NCI-H1092 treated with DMSO at 0.1 percent for 48 hours (cell line): Measurements from ENCODE around the gene MYBPH.
A peak's percentile ranks its signal among the peaks of the same experiment; 100 is the strongest.

Experiments
- DNase-seq: peaks from one replicate; lab custom pipeline; 2025; lab: John Stamatoyannopoulos, UW

MYBPH gene

DNA sequence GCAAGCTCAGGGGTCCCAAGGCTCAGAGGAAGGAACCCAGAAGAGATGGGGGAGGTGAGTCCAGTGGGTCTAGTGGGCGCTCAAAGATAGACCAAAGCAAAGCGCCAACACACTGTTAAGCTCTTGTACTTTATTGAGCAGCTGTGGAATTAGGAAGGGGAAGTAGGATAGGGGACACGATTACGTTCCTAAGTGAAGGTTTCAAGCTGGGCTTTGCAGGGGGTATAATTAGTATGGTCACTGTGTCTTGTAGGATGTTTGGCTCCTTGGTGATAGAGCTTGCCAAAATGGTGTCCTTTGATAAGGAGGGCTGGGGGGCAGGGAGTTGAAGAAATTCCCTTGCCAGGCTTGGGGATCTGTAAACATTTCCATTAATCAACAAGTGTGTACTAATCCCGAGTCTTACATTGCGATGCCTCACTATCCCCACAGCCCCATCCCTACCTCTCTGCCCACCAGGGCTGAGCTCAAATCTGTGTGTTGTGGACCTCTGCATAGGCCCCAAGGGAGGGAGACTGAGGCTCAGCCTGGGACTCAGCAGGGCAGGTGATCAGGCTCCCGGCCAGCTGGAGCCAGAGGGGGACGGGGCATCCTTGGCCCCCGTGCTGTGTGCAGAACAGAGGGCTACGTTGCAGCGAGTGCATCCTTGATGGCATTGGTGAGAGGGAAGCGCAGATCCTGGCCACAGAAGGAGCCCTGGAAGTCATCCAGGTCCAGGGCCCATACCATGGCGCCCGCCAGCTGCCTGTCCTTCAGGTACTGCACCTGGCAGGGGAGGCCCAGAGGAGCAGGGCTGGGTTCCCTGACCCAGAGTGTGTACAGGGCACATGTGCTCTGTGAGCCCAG, 3.4 kb upstream of the MYBPH start:
- peak; percentile 57 for DNase-seq

DNA sequence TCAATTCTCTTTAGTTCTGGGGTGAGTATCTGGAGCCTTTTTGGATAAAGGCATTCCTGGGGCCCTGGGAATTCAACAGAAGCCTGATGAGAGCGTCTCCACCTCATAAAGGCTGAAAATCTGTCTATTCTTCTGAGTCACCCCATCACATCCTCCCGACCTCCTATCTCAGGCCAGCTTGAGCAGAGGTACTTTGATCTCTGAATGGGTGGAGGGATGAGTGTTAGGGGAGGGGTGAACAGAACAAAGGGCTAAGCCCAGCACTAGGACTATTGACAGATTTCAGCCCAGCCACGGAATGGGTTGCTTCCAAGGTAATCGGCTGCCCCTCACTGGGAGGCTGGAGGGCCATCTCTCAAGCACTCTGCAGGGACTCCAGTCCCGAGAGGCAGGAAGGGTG, 2.5 kb upstream of the MYBPH start:
- DNase-seq: peak; percentile 24

DNA sequence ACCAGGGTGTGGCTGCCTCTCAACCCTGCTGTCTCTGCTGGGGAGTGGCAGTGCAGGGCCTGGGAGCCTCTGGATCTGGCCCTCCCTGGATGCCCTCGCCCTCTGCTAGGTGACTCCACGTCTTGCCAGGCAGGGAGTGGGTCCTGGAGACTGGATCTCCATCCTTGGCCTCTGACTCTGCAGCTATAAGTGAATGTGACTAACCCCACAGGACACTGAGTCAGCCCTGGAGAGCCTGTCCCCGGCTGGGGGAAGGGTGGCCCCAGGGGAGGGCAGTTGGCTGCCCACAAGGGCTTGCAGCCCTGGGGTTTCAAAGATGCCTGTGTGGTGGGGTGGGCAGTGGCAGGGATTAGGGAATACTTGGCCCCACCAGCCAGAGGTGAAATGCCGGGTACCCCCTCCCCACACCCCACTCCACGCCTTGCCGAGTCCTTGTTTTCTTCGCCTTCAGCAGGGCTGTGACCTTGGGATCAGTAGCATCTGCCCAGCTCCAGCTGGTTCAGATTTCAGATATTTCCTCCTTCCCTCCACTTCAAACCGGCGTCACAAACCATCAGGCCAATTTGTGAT, 1.9 kb upstream of the MYBPH start:
- no peak for DNase-seq

DNA sequence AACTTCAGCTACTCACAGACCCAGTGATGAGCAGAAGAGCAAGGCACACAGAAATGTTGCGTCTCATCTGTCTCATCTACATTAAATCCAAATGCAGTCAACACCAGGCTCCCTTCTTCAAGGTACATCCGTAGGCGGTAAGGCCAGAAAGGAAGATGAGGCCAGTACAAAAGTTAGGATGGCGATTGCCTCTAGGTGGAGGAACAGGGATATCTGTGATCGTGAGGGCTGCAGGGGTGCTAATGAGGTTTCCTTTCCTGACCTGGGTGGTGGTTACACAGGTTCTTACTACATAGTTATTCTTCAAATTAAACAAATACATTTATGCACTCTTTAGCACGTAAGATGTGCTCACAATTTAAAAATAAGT, 1.4 kb upstream of the MYBPH start:
- DNase-seq: no peak

- DNase-seq: no peak
Measured at GRCh38 chr1:203176273-203177035, 828 bp upstream of the MYBPH start.

DNA sequence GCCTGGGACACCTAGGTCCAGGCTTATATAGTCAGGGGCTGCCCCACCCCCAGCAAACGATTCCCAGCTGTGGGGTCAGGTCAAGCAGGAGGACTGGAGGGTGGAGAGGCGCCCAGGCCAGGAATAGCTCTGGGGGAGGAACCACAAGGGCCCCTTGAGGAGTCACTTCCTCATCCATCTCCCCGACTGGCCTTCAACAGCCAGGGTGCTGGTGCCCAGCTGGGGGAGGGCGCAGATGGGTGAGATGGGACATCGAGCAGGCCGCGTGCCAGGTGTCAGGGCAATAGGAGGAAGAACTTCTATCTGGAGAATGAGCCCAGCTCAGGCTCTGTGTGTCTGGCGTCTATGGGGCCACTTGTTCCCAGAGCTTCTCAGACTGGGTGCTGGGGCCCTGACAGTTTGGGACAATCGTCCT, 208 bp upstream of the MYBPH start:
- DNase-seq: no peak

- no peak for DNase-seq
Measured at GRCh38 chr1:203174324-203174985, 1.2 kb downstream of the MYBPH start.

GRCh38 chr1:203173566-203173965, 2.1 kb downstream of the MYBPH start:
- DNase-seq: peak; percentile 29

- DNase-seq: no peak
Measured at GRCh38 chr1:203173011-203173555, 2.5 kb downstream of the MYBPH start.

GRCh38 chr1:203172184-203173010, 3.2 kb downstream of the MYBPH start:
- peak; percentile 42 for DNase-seq

DNA sequence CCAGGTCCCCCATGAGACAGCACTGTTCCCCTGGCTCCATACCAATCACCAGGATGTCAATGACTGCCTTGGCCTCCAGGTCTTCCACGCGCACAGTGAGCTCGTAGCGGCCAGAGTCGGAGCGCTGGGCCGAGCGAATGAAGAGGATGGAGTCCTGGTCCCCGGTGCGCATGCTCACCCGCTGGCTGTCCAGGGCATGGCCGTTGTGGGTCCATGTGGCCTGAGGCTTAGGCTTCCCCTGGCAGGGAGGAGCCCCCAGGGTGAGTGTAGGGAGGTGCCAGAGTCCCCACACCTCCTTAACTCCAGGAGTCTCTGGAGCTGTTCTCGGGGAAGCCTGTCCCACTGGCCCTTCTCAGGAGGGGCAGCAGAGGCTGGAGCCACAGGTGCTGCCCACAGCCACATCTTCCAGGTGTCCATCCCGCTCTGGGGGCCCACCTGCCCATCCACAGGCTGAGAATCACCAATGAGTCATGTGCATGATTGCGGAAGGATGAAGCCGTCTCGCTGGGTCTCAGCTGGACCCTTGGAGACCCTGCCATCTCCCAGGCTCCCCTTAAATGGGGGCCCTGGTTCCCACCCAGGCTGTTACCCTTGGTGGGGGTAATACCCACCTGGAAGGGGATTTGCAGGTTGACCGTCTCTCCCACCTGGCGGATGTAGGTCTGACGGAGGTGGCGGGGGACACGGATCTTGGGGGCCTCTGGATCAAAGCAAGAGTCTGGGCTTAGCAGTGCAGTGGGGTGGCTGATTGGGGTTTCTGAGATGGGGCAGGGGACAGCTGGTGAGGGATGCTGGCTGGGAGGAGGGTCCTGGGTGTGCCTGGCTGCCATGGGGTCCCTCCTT, 4.1 kb downstream of the MYBPH start:
- DNase-seq: no peak

DNA sequence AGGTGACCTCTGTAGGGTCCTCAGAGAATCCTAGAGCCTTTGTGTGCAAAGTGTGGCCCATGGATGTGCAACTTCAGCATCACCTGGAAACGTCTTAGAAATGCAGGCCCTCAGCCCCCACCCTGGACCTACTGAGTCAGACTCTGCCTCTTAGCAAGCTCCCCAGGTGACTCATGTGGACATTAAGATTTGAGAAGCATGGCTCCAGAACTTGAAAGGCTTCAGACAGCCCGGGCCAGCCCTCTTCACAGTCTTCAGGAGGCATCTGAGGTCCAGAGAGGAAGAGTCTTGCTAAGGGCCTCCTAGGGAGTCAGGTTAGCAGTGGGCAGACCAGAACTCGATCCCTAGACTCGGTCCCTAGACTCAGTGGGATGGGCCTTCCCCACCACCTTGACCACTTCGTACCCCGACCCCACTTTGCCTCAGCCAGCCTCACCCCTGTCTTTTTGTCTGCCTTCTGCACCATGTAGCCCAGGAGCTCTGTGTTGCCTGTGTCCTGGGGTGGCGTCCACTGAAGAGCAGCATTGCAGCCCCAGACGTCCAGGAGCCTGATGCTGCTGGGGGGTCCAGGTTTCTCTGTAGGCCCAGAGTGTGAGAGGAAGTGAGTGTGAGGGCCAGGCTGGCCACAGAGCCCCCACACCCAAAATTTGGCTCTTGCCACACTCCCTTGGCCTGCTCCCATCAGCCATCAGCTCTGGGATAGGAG, 4.8 kb downstream of the MYBPH start:
- no peak for DNase-seq

DNA sequence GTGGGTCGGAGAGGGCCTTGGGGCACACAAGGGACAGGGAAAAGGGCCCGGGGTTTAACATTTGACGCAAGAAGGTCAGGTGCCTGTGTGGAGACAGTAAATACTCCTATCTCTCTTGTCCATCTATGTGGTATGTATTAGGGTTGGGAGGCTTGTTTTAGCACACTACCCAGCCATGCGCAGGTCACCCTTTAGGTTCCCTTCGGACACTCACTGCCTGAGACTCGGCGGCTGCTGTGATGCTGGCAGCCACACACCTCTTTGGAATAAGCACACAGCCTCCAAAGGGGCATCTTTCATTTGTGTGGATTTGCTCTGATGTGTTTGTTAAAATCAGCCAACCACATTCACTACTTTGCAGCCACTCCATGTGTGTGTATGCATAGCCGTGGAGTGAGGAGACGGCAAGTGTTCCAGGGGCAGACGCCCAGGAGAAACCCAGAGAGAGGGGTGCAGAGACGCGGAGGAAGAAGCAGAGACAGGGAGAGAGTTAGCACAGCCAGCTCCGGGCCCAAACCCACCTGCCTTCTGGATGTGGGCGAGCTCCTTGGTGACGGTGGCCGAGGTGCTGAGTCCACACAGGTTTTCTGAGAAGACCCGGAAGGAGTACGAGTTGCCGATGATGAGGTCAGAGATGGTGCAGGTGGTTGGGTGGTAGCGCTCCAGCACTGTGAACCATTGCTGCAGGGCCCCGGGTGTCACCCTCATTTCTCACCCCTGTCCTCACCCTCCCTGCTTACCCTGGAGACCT, 5.7 kb downstream of the MYBPH start:
- no peak for DNase-seq

- DNase-seq: no peak
Measured at GRCh38 chr1:203168991-203169390, 6.6 kb downstream of the MYBPH start.

DNA sequence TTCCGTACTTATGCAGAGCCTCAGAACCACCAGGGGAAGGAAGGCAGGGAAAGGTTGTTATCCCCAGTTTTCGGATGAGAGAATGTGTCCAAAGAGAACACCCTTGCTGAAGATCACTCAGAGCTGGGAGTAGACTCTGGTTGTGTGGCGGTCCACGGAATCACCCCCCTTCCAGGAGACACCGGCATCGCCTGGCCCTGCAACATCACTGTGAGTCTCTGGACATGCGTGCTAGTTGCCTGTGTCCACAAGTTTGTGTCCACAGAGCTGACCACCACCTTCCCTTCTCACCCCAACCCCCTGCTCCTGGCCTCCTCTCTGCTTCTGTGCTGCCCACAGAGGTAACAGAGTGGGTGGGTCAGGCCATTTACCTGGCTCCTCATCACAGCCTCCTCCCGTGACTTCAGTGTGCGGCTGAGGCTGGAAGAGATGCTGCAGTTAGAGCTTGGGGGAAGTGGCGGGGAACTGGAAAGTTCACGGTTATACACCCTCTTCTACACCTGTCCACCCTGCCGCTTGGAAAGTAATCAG, 7.3 kb downstream of the MYBPH start:
- no peak for DNase-seq

DNA sequence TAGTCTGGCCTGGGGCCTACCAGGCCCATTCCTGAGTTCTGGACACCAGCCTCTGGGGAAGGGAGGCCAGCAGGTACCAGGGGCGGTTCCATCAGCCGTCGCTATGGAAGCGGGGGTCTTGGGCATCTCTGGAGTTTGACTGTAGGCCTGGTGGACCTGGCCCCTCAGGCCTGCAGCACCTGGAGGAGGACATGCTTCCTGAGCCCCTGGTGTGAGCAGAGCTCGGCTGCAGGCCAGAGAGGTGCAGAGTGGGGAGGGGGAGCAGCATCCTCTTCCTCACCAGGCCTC, 7.8 kb downstream of the MYBPH start:
- DNase-seq: no peak

GRCh38 chr1:203167026-203167912, 8.4 kb downstream of the MYBPH start:
- no peak for DNase-seq
